Activated CD4-positive, CD25-positive, alpha-beta regulatory T cell treated with anti-CD3 and anti-CD28 coated beads, Interleukin-2, amount 50 U/mL, for 24 hours (primary cell): ENCODE measurements around the gene RHCE.
"Not testable (repeated sequence)": the region's sequence is repeated elsewhere in the genome, so short reads cannot be mapped to it uniquely, and the experiment has no call there.

ENCODE experiments used
- ATAC-seq, 2 donors: fragments of 150-1000 bp; cut with Tn5 transposase; one replicate each; pipeline ENCODE4 v1.10.0; 2021; ENCODE audit warnings: mild to moderate bottlenecking in 1 of 2, moderate library complexity in 1 of 2

RHCE gene

DNA sequence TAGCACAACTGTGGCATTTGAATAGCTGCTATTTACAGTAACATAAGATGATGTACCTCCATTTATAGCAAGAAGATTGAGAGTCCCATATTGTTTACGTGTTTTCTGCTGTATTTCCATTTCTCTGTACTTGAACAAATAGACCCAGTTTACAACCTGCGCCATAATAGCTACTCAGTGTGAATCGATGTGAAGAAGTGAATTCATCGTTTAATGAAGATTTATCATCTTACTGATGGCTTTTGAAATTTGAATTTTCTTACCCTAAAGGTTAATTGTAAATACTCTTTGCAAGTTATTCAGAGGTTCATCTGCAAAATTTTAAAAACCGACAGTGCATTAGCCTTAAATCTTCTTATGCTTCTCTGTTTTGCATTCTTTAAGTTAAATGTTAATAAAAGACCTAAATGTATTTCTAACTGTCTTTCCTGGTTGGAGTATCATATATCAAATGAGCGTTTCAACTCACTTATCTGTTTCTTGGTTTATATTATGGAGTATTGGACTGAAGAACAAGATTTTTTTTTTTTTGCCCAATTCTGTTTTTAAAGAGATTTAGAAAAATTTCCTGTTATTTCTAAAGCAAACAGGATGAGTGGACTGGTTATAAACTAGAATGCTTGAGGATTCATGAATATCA is 12.2 kb upstream of the RHCE start:
- no peak for ATAC-seq

DNA sequence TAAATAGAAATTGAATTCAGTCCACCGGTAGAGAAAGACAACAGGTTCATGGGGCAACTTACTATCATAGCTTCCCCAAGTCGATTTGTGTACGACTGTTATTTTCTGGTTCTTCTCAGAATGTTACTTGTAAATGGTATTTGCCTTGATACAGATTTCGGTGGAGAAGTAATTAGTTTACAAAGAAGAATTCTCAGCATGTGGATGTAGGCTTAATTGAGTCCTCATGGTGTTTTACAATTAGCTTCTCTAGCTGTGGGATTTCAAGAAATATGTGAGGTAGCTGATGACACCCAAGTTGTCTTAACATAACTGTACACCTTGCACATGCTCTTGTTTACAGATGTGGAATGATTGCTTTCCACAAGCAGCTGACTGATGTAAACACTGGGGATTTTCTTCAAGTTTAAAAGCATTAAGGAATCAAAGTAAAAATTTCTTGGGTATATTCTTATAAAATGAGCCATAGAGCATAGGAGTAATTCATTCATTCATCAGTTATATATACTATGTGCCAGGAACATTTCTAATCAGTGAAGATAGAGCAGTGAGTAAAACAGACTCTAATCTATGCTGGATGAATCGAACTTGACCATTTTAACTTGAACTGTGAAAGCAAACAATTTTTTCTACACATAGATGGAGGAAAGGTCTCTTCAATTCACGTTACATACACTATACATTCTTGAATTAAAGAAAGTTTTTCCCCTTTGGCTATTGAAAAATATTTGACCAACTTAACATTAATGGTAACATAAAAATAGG is 11.5 kb upstream of the RHCE start:
- no peak for ATAC-seq

DNA sequence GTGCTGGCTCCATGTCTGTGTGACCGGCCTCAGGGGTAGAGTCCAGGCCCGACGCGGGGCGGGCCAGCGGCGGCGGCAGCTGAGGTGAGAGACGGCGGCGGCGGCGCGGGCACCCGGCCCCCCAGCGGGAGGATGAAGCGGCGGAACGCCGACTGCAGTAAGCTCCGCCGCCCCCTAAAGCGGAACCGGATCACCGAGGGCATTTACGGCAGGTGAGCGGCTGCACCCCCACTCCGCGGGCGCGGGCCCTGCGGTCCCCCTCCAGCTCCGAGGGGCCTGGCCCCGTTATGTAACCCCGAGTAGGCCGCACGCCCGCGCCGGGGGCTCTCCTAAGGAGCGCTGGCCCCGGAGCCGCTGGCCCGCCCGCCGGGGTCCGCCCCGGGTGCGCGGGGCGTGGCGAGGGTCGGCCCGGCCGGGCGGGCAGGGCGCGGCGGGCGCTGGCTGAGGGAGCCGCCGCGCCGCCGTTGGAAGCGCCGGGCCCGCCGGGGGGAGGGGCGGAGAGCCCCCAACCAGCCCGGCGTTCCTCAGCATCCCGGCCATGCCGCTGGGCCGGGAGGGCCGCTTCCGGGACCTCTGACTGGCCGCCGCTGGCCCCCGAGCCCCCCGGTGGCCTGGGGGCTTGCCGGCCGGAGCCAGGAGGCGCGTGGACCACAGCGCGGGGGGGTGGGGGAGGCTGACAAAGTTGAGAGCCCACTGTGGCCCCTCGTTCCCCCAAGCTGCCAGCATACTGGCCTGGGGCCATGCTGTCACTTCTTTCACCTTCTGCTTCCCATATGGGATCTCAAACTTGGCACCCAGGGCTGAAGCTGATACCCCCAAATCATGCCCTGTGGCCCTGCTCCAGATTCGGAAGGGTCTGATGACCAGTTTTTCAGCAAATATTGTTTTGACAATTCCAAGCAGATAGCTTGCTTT is 10.6 kb upstream of the RHCE start:
- ATAC-seq, result peak; percentile 30 to 32

DNA sequence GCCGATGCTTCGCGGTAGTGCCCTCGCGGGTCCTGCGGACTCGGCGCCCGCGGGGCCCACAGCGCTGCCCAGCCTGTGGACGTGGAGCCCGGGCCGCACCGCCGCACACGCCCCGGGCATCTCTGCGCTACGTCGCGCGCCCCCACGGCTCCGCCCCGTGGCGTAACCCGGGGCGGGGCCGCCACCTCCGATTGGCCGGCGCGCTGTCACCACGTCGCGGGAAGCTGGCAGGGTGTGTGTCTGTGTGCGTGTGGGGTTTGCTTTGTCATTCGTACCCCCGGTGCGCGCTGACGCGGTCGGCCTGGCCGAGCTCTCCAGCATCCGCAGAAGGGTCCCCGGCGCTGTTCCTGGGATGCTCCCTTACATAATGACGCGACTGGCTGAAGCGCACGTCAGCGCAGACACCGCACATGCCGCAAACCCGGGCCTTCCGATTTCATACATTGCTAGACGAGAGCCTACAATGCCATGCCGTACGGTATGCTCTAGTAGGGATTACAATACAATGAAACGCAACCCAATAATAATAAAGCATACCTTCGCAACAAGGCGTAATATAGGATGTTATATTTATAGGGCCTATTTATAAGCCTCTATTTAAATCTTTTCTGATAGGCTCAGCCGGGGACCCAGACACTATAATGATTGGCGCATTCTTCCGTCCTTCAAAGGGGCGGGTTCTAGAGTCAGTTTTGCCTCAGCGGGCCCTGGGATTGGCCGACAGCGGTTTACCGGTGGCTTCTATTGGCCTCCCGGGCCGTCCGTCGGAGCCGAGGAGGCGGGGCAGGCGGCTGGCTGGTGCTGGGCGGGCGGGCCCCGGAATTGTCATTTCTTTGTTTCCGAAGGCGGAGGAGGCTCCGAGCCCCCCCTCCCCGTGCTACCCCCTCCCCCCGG is 9.7 kb upstream of the RHCE start, which contains the start of gene MACO1:
Gene MACO1, plus strand, starts transcription at position 825 of the 894 bp plus-strand sequence. CDS start 202 bp downstream, outside the sequence.
- ATAC-seq, result peak; percentile 88 to 93

DNA sequence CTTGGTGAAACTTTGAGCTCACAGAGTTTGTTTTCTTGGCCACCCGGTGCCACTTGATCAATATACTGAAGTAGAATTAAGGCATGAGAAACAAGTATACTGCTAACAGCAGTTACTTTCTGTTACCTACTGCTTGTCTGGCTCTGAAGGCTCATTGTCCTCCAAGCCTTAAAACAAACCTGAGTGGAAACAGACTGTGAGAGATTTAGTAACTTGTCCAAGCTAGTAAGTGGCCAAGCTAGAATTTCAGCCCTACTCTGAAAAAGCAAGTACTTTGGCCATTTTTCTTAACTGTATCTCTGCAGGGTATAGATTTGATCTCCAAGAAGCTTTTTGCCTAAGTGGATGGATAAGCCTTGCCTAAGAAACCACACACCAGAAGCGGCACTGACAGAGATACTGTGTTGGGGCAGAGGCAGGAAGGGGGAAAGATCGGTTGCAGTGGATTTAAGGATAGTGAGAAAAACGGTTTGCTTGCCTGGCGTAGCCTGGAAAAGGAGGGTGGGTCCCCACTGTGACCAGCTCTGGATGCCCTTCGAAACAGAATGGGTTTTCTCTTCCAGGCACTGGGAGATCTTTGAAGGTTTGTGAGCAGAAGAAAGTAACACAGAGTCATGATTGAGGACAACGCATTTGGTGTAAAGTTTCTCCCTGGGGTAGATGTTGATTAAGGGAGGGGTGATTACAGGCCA is 8.0 kb upstream of the RHCE start:
- ATAC-seq, result no peak

DNA sequence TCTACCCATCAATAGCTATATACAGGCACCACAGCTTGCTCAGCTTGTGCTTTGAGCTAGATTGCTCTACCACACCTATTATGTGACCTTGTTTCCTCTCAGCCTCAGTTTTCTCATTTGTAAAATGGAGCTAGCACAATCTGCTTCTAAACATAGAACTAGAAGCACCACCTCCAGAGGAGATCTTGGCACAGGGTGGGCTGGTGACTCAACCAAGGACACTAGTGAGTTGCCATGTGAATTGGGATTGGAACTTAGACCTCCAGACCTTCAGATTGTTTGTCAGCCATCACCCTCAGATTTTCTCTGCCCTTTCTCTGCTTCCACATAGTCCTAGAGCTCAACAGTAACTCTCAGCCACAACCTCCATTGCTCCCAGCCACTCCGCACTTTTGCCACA is 7.1 kb upstream of the RHCE start:
- no peak for ATAC-seq

DNA sequence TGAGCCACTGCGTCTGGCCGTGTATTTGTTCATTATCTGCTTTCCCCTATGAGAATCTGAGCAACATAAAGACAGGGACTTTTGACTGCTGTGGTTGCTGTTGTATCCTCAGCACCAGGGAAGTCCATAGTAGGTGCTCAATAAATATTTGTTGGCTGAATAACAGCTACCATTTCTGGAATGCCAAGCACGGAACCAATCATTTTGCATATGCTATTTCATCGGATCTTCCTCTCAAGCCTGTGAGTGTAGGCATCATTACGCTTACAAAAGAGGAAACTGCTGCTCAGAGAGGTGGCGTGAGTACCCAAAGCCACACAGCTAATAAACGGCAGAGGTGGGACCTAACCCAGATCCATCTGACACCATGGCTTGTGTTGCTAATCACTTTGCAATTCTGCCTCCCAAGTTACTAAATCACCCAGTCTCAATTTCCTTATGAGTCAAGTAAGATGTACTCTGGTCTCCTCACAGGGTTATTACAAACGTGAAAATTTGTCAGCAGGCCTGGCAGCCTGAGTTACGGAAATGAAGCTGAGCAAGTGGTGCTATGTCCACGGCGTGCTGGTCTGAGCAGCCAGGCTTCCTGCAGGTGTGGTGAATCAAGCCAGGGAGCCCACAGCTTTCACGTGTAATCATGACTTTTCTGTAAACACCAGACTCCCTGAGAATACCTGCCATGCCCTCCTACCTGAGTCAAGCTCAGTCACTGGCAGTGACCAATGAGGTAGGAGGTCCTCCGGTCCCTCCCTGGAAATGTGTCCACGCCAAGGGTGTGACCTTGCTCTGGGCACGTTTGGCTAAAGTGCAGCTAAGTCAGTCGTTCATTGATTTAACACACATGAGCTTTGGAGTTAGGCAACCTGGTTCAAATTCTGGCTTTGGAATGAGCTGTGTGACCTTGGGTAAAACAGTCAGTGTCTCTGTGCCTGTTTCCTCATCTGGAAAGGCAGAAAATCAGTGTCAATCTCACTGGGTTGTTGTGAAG is 4.8 kb upstream of the RHCE start:
- no peak for ATAC-seq

DNA sequence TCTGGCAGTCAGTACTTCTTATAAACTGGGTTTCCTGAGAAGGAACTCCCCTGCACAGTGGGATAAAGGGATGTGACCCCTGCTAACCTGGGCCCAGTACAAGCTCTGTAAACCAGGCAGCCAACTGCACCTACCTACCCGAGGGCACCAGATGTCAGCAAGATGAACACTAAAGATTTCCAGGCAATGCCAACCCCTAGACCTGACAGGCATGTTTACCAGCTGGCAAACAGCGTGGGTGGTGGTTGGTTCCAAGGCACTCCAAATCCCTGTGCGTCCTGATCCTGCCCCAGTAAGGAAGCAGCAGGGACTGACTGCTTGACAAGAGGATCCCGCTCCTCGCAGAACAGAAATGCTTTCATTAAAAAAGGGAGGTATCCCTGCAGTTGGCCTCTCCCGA is 2.6 kb upstream of the RHCE start:
- ATAC-seq, result not testable (repeated sequence)

DNA sequence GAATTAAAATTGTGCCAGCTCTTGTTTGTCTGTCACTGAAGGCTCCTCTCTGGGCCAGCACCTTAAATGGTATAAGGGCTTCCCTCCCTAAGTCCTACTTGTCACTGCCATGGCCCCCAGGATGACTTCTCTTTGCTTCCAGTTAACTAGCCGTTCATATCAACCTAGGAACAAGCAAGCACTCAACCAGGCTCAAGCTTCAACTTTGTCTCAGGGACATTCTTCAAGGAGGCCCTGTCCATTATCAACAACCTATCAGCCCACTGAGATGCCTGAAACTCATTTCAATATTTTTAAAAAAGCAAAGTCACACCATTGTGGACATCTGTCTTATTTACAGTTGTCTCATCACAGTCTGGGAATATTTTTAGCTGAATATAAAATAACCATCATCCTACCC is 1.3 kb downstream of the RHCE start:
- not testable (repeated sequence) for ATAC-seq

DNA sequence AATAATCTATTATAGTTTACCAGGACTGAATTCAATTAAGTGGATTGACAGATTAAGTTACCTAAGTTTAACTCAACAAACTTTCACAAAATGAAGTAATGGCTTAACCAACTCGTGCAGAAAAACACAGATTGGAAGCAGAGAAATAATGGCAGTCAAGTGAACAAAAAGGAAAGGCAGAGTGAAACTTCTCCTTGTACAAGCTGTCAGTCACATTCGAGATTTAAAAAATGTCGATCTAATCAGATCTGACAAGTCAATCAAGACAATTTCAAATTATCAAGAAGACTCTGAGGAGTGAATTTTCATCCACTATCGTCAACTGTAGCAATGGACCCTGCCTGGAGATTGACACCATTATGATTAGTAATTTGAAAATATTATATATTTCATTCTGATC is 3.3 kb downstream of the RHCE start:
- ATAC-seq, result not testable (repeated sequence)

DNA sequence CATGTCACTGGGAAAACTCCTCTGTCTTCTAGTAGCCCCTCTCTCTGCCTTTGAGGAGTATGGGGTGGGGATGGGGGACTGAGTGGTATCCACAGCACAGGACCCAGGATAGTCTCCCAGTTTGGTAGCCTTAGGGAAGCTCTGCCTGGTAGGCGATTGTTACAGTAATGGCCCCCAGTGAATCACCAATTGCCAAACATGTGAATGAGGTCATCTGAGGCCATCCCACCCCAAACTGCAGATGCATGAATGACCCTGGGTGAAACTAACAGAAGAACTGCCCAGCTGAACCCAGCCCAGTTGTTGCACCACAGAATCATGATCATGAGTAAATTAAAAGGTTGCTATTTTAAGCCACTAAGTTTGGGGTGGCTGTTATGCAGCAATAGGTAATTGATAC is 6.0 kb downstream of the RHCE start:
- not testable (repeated sequence) for ATAC-seq

DNA sequence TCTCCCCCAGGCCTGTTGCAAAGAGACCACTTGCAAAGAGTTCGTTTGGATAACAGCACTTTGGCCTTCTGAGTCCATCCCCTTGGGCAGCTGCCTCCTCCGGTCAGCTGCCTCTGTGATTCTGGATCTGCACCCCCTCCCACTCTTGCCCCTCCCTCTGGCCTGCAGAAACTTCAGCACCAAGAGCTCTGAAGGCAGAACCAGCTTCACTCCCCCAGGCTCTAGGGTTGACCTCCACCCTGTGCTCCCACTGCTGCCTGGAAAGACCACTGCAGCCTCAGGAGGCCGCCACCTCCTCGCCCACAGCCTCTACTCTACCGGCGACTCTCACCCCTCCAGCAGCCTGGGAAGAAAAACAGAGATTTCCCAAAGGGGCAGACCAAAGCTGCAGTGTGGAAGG is 6.5 kb downstream of the RHCE start:
- not testable (repeated sequence) for ATAC-seq

DNA sequence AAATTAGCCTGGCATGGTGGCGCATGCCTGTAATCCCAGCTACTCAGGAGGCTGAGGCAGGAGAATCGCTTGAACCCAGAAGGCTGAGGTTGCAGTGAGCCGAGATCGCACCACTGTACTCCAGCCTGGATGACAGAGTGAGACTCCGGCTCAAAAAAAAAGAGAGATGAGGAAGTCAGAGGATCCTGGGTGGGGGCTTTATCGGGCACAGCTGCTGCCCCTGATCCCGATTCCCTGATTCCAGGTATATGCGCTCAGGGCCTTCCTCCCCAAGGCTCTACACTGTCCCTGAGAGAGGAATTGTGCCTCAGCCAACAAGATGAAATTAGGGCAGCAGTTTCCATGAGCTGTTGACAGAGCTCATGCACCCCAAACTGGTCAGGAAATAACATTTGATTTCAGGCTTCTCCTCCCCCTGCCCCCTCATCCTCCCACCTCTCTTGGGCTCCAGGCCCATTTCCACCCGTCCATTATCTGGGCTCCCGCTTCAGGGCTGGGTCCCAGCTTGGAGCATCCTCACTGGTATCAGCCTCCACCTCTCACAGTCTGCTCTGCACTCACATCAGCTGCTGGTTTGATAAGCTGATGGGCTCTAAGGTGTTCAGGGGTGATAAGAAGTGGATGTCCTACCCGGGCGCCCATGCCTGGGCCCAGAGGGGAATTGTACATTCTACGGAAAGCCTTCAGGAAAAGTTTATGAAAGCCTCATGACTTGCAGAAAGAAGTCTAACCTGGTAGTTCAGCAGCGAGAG is 7.6 kb downstream of the RHCE start:
- not testable (repeated sequence) for ATAC-seq

DNA sequence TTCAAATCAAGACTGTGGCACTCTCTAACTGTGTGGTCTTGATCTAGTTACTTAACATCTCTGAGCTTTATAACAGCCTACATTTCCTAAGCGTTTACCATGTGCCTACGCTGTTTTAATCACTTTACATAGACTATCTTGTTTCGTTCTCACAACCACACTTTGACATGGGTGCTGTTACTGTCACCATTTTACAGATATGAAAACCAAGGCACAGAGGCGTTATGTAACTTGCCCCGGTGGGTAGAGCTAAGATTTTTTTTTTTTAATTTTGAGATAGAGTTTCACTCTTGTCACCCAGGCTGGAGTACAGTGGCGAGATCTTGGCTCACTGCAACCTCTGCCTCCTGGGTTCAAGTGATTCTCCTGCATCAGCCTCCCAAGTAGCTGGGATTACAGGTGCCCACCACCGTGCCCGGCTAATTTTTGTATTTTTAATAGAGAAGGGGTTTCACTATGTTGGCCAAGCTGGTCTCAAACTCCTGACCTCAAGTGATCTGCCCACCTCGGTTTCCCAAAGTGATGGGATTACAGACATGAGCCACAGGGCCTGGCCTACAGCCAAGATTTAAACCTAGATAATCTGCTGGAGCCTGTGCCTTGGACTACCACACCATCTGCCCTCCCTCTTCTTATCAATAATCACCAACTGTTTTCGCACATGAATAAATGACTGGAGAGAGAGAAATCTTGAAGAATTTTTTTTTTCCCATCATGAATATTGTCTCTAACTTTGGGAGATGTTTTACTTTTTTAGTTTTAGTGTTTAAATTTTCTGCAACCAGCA is 10.8 kb downstream of the RHCE start:
- ATAC-seq, result not testable (repeated sequence)

DNA sequence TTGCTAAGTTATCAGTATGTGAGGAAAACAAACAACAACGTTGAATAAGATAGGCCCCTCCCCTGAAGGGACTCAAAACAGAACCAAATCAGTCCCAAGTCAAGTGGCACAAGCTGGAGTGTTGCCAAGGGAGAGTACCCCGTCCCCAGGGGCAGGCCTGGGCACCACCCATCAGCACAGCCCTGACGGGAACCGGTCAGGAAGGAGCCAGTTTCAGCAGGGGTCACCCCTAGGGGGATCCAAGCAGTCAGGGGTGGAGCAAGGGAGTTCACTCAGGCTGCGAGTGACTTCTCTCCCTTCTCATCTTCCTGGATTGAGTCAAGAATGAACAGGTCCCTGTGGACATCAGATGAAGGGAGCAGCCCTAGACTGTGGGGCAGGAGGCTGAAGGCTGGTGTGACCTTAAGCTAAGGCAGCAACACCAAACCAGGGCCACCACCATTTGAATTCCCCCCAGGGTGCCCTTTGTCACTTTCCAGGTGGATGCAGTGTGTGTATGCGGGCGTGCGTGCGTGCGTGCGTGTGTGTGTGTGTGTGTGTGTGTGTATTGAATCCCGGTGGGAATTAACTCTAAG is 14.8 kb downstream of the RHCE start:
- ATAC-seq, result not testable (repeated sequence)

DNA sequence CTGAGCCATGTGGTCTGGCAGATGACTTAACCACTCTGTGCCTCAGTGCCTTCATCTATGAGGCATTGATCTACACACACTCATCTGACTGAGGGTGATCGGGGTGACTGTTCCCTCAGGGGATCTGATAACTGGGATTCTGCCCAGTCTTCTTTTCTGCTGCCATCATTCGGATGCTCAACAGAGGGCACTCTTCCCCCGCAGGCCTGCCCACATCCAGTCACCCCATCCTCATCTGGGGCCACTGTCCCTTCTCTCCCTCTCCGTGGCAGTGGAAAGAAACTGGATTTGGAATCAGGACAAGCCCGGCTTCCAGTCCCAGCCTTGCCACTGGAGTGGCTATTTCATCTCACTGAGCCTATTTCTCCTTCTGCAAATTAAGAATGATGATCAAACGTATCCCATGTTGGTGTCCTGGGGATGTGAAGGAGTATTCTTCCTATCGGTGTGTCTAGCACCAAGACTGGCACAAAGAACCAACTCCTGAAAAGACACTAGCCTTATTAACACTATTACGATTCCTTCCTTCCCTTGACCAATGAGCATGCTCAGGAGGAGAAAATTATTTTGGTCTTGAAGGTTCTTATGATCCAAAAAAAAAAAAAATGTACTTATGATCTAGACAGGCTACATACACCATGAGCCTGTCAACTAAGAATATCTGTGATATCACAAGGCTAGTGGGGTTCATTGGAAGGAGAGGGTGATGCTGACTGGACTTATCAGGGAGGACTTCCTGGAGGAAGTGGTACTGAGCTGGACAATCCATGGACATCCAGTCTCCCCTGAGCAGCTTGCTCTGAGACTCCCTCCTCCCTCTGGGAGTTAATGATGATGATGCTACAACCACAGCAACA is 17.4 kb downstream of the RHCE start:
- ATAC-seq, result peak; percentile 28 to 49

DNA sequence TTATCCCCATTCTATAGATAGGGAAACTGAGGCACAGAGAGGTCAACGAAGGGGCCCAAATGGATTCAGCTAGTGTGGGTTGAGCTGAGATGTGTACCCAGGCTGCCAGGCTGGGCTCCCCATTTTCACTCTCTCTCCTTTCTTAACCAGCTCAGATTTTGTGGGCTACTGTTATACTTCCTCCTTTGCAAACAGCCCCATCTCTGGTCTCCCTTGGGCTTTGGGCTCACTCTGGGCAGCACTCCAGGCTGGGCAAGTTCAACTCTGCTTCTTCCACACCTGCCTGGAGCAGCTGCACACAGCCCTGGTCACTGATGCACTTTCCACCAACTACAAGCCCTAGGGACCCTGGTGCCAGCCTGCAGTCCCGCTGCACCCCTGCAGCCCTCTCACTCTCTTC is 22.5 kb downstream of the RHCE start:
- not testable (repeated sequence) for ATAC-seq
